Fibroblast of the aortic adventitia (primary cell): Measurements from ENCODE around the gene CTDP1. TPM values are rescaled to one million over a fixed set of nuclear protein-coding genes. Genes with fewer than 3 reads are reported as not detected.

ENCODE experiments used
- DNase-seq: peaks from one replicate; pipeline ENCODE4 v3.0.0-alpha.2; 2010; ENCODE audit warnings: low read depth
- H3K4me3 ChIP-seq: 2 replicates; pipeline ENCODE4 v1.5.1; 2011; ENCODE audit warnings: low read depth, mild to moderate bottlenecking, control low read depth, low read length, moderate library complexity
- total RNA-seq: library from RNA; depleted of rRNA; stranded (reverse); fragments of >200 nt; gene quantifications from 2 replicates; pipeline ENCODE4 v1.2.3, GENCODE V29; 2012; ENCODE audit warnings: low replicate concordance
- TF ChIP-seq, protein P1 (sequence below): IDR thresholded peaks from 2 replicates; pipeline ENCODE4 v1.5.1; 2011; ENCODE audit warnings: mild to moderate bottlenecking, low read length, control low read depth, inconsistent platforms; ENCODE audit not compliant: insufficient read depth

Gene CTDP1
- total RNA-seq, 1 donor: 14.1 TPM

DNA sequence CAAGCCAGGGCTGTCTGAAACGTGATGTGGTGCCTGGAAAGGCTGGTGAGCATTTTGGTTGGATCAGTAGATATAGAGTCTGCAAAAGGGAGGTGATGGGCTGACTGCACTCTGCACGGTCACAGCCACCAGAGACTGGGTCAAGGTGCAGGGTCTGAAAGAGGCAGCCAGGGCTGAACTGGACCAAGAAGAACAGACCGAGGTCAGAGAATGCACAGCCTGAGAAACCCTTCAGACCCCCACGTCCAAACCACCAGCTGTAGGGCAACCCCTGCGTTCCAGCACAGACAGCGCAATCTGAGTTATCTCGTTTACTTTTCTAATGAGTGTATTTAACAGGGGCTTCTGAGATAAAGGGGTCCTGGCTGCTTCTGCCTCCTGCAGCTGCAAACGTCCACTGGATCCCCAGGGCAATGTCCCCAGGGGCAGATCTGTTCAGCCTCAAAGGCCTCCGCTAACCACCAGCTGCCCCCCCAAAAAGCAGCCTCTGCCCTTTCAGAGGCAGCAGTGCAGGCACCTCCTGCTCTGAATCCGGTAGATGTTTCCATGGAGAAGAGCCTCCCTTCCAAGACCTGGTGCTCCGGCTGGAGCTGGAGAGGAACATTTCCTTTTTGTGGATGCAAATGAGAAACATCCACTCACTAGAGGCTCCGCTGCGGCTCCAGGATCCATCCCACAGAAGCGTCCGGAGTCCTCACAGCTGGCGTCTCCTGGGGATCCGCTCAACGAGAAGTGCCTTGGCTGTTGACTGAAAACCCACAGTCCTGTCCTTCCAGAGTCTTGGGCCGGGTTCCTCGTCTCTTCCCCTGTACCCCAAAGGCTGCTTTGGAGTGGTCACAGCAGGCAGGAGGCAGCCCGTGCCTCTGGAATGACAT lies 117.2 kb downstream of the CTDP1 start:
- no peak overlapping the region for H3K4me3 ChIP-seq
- peak; percentile 14 for DNase-seq
- TF ChIP-seq, protein P1, sequence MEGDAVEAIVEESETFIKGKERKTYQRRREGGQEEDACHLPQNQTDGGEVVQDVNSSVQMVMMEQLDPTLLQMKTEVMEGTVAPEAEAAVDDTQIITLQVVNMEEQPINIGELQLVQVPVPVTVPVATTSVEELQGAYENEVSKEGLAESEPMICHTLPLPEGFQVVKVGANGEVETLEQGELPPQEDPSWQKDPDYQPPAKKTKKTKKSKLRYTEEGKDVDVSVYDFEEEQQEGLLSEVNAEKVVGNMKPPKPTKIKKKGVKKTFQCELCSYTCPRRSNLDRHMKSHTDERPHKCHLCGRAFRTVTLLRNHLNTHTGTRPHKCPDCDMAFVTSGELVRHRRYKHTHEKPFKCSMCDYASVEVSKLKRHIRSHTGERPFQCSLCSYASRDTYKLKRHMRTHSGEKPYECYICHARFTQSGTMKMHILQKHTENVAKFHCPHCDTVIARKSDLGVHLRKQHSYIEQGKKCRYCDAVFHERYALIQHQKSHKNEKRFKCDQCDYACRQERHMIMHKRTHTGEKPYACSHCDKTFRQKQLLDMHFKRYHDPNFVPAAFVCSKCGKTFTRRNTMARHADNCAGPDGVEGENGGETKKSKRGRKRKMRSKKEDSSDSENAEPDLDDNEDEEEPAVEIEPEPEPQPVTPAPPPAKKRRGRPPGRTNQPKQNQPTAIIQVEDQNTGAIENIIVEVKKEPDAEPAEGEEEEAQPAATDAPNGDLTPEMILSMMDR: no peak

DNA sequence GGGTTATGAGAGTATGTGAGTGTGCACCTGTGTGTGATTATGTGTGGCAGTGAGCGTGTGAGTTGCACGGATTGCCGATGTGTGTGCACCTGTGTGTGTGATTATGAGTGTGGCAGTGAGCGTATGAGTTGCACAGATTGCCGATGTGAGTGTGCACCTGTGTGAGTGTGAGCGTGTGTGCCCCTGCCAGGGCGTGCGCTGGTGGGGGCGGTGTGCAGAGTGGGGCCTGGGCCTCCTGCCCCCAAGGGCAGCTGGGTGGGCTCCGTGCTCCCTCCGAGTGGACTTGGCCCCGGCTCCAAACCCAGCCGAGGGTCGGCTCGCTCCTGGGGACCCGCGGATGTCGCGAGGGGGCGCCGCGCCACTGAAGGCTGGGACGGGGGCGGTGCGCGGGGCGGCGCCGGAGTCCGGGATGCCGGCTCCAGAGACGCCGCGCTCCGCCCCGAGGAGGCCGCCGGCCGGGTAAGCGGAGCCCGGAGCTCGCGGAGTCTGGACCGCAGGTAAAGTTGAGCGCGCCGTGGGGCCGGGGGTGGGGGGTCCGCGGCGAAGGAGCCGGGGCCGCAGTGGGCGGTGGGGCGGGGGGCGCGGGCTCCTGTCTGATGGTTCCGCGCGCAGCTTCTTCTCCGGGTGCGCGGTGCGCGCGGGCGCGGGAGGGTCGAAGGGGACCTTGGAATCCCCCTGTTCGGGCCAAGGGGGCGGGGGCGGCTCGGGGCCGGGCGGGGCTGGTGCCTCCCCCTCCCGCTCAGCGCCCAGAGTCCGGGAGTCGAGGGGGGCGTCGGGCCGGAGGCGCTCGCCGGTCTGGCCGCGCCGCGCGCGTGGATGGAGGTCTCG lies 118.1 kb downstream of the CTDP1 start, which contains the start of gene KCNG2:
Gene KCNG2, plus strand, starts transcription at position 421 of the 828 bp plus-strand sequence. CDS start 65,730 bp downstream, outside the sequence.
- TF ChIP-seq, protein P1: no peak
- H3K4me3 ChIP-seq: no peak within 1 kb of the TSS
- no peak for DNase-seq

DNA sequence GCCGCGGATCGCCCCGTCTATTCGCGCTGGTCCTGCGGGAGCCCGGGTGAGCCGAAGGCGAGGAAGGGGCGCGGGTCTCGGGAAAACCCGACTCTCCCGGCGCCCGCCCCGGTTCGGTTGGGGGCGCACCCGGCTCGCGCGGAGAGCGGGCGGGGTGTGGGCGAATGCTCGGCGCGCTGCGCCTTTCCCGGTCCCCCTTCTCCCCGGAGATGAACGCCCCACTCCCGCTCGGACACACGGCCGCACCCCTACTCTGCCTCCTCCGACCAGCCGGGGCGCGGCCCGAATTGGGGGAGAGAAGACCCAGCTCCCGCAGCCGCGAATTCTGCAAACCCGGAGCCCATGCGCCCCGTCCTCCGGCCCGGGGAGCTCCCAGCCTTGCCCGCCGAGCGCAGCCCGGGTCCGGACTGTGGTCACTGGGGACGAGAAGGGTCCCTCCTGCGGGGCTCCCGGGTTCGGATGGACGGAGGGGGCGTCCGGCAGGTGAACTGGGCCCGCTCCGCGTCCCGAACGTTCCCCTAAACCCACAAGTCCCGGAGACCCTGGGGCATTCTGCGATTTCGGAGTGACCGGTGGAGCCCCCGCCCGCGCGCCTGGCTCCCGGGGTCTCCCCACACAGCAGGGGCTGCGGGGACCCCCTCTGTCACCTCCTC lies 118.9 kb downstream of the CTDP1 start:
- DNase-seq: no peak
- no peak overlapping the region for H3K4me3 ChIP-seq
- TF ChIP-seq, protein P1: no peak

DNA sequence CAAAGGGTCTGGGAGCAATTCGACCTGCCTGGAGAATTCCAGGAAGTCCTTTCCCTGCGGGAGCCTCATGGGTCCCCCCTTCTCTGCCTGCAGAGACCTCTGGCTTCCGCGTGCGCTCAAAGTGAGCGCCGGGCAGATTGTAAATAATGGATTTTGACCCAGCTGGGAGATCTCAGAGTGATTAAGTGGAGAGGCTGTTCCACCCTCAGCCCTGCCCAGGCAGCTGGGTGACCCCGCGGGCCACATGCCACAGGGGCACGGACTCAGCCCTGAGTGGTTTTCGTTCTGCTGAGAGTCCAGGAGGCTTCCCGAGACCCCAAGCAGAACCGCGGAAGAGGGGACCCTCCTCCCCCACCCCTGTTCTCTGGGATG lies 119.4 kb downstream of the CTDP1 start:
- H3K4me3 ChIP-seq: no peak overlapping the region
- TF ChIP-seq, protein P1: no peak
- no peak for DNase-seq

DNA sequence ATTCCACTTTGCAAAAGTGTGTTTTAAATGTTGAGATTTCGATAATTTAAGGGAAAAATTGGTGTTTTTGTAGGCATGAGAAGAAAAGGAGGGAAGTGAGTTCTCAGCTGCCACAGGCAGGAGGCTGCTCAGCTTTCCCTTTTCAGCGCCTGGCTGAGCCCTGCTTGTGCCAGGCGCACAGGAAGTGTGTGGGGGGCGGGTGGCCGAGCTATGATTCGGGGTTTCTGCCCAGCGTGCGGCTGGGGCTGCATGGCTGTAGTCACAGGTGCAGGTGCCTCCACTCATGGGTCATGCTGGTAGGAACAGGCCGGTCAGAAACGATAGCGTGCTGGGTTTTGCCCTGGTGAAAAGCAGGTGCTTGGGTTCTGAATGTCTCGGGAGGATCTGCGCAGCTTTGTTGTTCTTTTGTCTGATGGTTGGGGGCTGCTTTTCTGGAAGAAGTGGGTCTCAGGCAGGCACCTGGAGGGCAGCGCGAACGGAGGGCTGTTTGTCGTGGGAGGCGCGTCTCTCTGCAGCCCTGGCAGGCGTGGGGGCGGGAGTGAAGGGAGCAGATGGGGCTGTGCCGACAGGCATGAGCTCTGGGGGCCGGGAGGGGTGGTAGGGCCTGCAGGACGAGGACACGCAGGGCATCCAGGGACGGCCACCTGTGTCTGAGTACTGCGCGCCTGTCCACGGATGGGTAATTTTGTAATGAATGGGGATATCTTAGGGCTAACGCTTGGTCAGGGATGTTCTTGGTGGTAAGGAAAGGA lies 120.2 kb downstream of the CTDP1 start:
- DNase-seq: no peak
- H3K4me3 ChIP-seq: no peak overlapping the region
- TF ChIP-seq, protein P1: no peak
